Kidney (tissue), 14 donors: ENCODE measurements around the gene STX16. TPM values are rescaled to one million over a fixed set of nuclear protein-coding genes. Genes with fewer than 3 reads are reported as not detected.

Experiments
- DNase-seq, 5 donors: peaks; one replicate each; pipeline ENCODE4 v3.0.0-alpha.2; 2013 to 2020
- FAIRE-seq: peaks from 2 replicates; lab custom pipeline; 2012; peaks lifted over from hg19 to GRCh38; lab: Jason Lieb, UNC
- H3K27ac ChIP-seq, 2 donors: one replicate each; pipeline ENCODE4 v1.7.0; 2013; ENCODE audit warnings: low read depth in 2 of 2, low read length in 2 of 2, inconsistent platforms in 1 of 2
- H3K27me3 ChIP-seq: one replicate; pipeline ENCODE4 v1.7.1; 2013; ENCODE audit warnings: low read length, inconsistent platforms; ENCODE audit not compliant: control insufficient read depth, insufficient read depth
- H3K36me3 ChIP-seq, 3 donors: one replicate each; pipeline versions ENCODE4 v1.7.0 to v1.7.1; 2013; ENCODE audit warnings: low read length in 3 of 3, control low read depth in 1 of 3, inconsistent platforms in 1 of 3; ENCODE audit not compliant: insufficient read depth in 3 of 3, control insufficient read depth in 2 of 3
- H3K4me1 ChIP-seq, 3 donors: one replicate each; pipeline versions ENCODE4 v1.7.0 to v1.7.1; 2013; ENCODE audit warnings: low read length in 3 of 3, inconsistent platforms in 1 of 3, low read depth in 1 of 3; ENCODE audit not compliant: control insufficient read depth in 2 of 3, insufficient read depth in 2 of 3
- H3K4me3 ChIP-seq, 3 donors: one replicate each; pipeline versions ENCODE4 v1.7.0 to v1.8.1; 2013; ENCODE audit warnings: low read length in 3 of 3, control low read depth in 1 of 3, inconsistent platforms in 1 of 3
- H3K9ac ChIP-seq, 3 donors: one replicate each; pipeline versions ENCODE4 v1.7.0 to v1.7.1; 2013; ENCODE audit warnings: low read length in 3 of 3, control low read depth in 1 of 3, inconsistent platforms in 1 of 3
- H3K9me3 ChIP-seq, 3 donors: one replicate each; pipeline versions ENCODE4 v1.7.0 to v1.7.1; 2013; ENCODE audit warnings: low read length in 3 of 3, control low read depth in 1 of 3, inconsistent platforms in 1 of 3; ENCODE audit not compliant: control insufficient read depth in 2 of 3, insufficient read depth in 1 of 3
- intact Hi-C: fragments of 100-400 bp; cut with DNase I; formaldehyde crosslinking; loops from one replicate; pipeline ENCODE4 v1.11.1; 2022
- polyA plus RNA-seq: library from polyadenylated mRNA; stranded (reverse); fragments of 350-450 nt; fragmentation: Illumina TruSeq; extraction: RNeasy Lipid Tissue Mini Kit (QIAGEN cat#74804); gene quantifications from one replicate; pipeline ENCODE4 v1.2.3, GENCODE V29; 2014; ENCODE audit warnings: low read depth, low replicate concordance; ENCODE audit not compliant: insufficient read depth
- total RNA-seq: library from RNA; stranded (reverse); fragmentation: NEBNext Ultra II Directional; extraction: Animal tissue kit (Norgen Biotek cat#: 25700); gene quantifications from one replicate; pipeline ENCODE4 v1.2.1, GENCODE V29; 2021
- TF ChIP-seq, protein P1 (sequence below): IDR thresholded peaks from 3 replicates; pipeline ENCODE4 v1.5.1; 2012; ENCODE audit warnings: mild to moderate bottlenecking, moderate library complexity, borderline replicate concordance; ENCODE audit not compliant: insufficient read depth; ENCODE audit errors: extremely low read depth
- donor health status: control.
- donor health status: control.
- donor health status: control.
- donor health status: control.
- donor health status: control.
- donor health status: DM: yes; HTN: yes; CAD: no.
- donor health status: Normal renal cell carcinoma (clear cell type).

STX16 gene
- total and polyA plus RNA-seq, 2 donors from 2014 or later, result 20.6 to 60.7 TPM

DNA sequence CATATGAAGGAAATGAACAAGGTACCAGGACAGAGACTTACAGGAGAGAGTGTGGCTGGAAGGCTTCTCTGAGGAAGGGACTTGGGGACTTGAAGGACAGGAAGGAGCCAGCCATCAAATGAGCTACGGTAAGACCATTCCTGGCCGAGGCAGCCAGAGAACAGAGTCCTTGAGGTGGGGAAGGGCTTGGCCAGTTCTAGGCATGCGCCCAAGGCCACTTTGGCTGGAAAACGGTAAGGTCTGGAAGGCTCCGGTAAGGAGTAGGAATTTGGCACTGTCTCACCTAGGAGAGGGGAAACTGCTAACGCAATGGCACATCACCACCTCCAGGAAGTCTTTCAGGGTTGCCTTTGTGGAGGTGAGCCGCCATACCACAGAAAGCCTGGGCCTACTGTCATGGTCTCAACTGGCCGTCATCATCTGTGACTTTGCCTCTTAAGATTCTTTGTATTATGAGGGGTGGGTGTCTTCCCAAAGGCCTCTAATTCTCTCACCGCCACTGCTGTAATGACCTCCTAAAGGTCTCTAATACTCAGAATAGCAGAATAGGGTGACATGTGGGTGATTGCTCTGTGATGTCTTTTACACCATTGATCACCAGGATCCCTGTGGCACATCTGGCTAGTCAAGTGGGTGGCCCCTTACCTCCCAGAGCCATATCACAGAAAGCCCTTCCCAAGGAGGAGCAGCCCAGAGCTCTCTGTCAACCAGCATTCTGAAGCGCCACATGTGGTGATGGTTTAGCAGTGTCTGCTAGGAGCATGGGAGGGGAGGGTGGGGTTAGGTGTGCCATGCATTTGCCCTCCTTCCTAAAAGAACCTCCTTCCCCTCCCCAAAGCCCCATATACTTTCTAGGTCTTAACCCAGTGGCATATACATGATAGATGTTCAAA is 17.7 kb upstream of the STX16 start:
- intact Hi-C loops, result no loop called here
- Histone ChIP-seq H3K4me3 (no peak overlapping the region), H3K27me3 (no peaks in the 10 kb centered on the region), H3K27ac (no peak overlapping the region), H3K4me1 (no peaks in the 10 kb centered on the region), H3K9ac (no peak overlapping the region), H3K9me3 (no peaks in the 10 kb centered on the region), H3K36me3 (no peaks in the 10 kb centered on the region)
- TF ChIP-seq, protein P1, sequence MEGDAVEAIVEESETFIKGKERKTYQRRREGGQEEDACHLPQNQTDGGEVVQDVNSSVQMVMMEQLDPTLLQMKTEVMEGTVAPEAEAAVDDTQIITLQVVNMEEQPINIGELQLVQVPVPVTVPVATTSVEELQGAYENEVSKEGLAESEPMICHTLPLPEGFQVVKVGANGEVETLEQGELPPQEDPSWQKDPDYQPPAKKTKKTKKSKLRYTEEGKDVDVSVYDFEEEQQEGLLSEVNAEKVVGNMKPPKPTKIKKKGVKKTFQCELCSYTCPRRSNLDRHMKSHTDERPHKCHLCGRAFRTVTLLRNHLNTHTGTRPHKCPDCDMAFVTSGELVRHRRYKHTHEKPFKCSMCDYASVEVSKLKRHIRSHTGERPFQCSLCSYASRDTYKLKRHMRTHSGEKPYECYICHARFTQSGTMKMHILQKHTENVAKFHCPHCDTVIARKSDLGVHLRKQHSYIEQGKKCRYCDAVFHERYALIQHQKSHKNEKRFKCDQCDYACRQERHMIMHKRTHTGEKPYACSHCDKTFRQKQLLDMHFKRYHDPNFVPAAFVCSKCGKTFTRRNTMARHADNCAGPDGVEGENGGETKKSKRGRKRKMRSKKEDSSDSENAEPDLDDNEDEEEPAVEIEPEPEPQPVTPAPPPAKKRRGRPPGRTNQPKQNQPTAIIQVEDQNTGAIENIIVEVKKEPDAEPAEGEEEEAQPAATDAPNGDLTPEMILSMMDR, result no peak
- DNase-seq (peak in 1 of 5 donors; percentile 34), FAIRE-seq (no peak)

DNA sequence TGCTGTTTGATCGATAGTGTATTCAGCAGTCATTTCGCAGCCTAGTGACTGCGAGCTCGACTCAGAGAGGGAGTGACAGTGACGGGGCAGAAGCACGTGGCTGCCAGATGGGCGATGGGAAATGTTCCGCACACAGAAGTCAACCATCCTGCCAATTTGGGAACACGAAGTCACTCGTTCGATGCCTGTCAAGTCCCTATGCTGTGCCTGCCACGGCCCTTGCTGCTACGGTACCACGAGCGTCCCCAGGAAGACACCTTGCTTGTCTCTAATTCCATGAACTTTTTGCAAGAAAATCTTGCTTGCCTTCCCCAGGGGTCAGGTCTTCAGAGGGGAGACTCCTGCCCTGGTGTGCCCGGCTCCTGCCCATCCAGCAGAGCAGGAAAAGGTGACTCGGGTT is 17.0 kb upstream of the STX16 start:
- Histone ChIP-seq H3K4me1 (no peaks in the 10 kb centered on the region), H3K36me3 (no peaks in the 10 kb centered on the region), H3K27ac (no peak overlapping the region), H3K4me3 (no peak overlapping the region), H3K27me3 (no peaks in the 10 kb centered on the region), H3K9ac (no peak overlapping the region), H3K9me3 (no peaks in the 10 kb centered on the region)
- intact Hi-C loops, result no loop called here
- TF ChIP-seq, protein P1, result no peak
- DNase-seq (peak in 1 of 5 donors; percentile 35), FAIRE-seq (no peak)

DNA sequence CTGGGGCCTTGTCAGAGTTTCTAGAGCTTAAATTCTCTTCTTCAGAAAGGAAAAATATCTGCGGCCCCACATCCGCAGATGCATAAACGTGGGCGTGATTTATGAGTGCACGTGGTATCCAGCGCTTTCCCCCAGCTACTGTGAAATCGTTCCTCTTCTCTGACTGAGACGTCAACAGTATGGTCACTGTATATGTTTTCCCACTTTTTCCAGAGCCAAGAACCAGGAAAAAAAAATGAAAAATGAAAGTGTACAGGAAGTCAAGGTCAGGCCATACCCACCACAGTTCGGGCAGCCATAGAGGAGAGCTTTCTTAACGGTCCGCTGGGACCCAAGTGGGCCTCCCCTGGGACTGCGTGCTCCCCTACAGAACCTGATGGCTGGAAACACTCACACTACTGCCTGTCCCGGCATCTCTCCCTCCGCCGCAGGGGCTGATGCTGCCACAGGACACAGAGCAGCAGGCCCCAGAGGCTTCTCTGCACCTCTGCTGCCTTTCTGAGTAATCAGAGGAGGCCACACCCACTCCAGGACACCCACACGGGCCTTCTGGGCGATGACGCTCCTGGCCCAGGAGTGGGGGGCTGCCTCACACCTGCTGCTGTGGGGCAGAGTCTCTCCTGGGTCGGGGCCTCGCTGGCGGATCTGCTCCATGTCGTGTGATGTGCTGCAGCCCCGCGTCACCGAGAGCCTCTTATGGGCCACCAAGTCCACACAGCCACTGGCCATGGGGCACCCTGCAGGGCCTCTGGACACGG is 16.4 kb upstream of the STX16 start:
- TF ChIP-seq, protein P1, result no peak
- Histone ChIP-seq H3K27me3 (no peaks in the 10 kb centered on the region), H3K27ac (no peak overlapping the region), H3K9me3 (no peaks in the 10 kb centered on the region), H3K9ac (no peak overlapping the region), H3K4me3 (no peak overlapping the region), H3K36me3 (no peaks in the 10 kb centered on the region), H3K4me1 (no peaks in the 10 kb centered on the region)
- FAIRE-seq (no peak), DNase-seq (peak in 4 of 5 donors; percentile 58 to 90 (median 70))
- intact Hi-C loops, result no loop called here
